Measurements from ENCODE around the gene LAMC3. TPM values are rescaled to one million over a fixed set of nuclear protein-coding genes. Genes with fewer than 3 reads are reported as not detected.

LAMC3 gene
- polyA plus RNA-seq, 1 donor from 2014 or later = 0.04 TPM

GRCh38 chr9:131036529-131037334 is 27.8 kb downstream of the LAMC3 start:
- no peak for TF ChIP-seq EP300 (conservative IDR thresholded peaks at IDR 0.05; ENCODE audit: poor library complexity, severe bottlenecking)
- no peak for TF ChIP-seq RAD21 (conservative IDR thresholded peaks at IDR 0.05)
- TF ChIP-seq REST (IDR thresholded peaks at IDR 0.05; ENCODE audit: borderline replicate concordance) = no peak
- no peak for TF ChIP-seq POLR2AphosphoS5 (IDR thresholded peaks at IDR 0.05)
- no peak for TF ChIP-seq EZH2 (IDR thresholded peaks at IDR 0.05; ENCODE audit: borderline replicate concordance, insufficient read depth, low read length, poor library complexity, severe bottlenecking)
- TF ChIP-seq SMC3 (conservative IDR thresholded peaks at IDR 0.05; ENCODE audit: poor library complexity) = no peak
- no peak for TF ChIP-seq CTCF (IDR thresholded peaks at IDR 0.05; ENCODE audit: poor library complexity, severe bottlenecking)
- no peak for TF ChIP-seq MXI1 (conservative IDR thresholded peaks at IDR 0.05; ENCODE audit: poor library complexity, severe bottlenecking)
- TF ChIP-seq TAF1 (IDR thresholded peaks at IDR 0.05; ENCODE audit: low read depth) = no peak
- H3K79me2 ChIP-seq (replicated peaks; ENCODE audit: insufficient read depth, low read length) = no peaks in the 10 kb centered on the region
- no peak overlapping the region for H3K4me3 ChIP-seq (ENCODE audit: low read length)
- no peaks in the 10 kb centered on the region for H3K27me3 ChIP-seq (ENCODE audit: insufficient read depth, low read depth, low read length)
- H2AFZ ChIP-seq (ENCODE audit: low read depth, low read length) = no peak overlapping the region
- no peak overlapping the region for H3K27ac ChIP-seq (ENCODE audit: low read length)
- no peaks in the 10 kb centered on the region for H3K36me3 ChIP-seq (ENCODE audit: insufficient read depth, low read length)
- no peaks in the 10 kb centered on the region for H3K9me2 ChIP-seq (ENCODE audit: insufficient read depth, low read length)
- no peak overlapping the region for H3K9ac ChIP-seq (ENCODE audit: low read length)
- no peak overlapping the region for H3K4me2 ChIP-seq (ENCODE audit: low read length)
- no peaks in the 10 kb centered on the region for H3K9me3 ChIP-seq (ENCODE audit: low read length)
- no peaks in the 10 kb centered on the region for H3F3A ChIP-seq (ENCODE audit: insufficient read depth, low read length, poor library complexity, severe bottlenecking)
- H4K20me1 ChIP-seq (ENCODE audit: insufficient read depth) = no peaks in the 10 kb centered on the region

- H3K4me3 ChIP-seq (ENCODE audit: low read length) = no peak overlapping the region
- H3K27me3 ChIP-seq (ENCODE audit: insufficient read depth, low read depth, low read length) = no peaks in the 10 kb centered on the region
- H3K9me2 ChIP-seq (ENCODE audit: insufficient read depth, low read length) = no peaks in the 10 kb centered on the region
- no peak overlapping the region for H2AFZ ChIP-seq (ENCODE audit: low read depth, low read length)
- H3K9ac ChIP-seq (ENCODE audit: low read length) = no peak overlapping the region
- peak; percentile 10 for TF ChIP-seq CTCF (IDR thresholded peaks at IDR 0.05; ENCODE audit: poor library complexity, severe bottlenecking)
- TF ChIP-seq REST (IDR thresholded peaks at IDR 0.05; ENCODE audit: borderline replicate concordance) = no peak
- H3K27ac ChIP-seq (ENCODE audit: low read length) = no peak overlapping the region
- H3K9me3 ChIP-seq (ENCODE audit: low read length) = no peaks in the 10 kb centered on the region
- no peak overlapping the region for H3K4me2 ChIP-seq (ENCODE audit: low read length)
- H3K79me2 ChIP-seq (replicated peaks; ENCODE audit: insufficient read depth, low read length) = no peaks in the 10 kb centered on the region
- no peaks in the 10 kb centered on the region for H4K20me1 ChIP-seq (ENCODE audit: insufficient read depth)
- no peaks in the 10 kb centered on the region for H3F3A ChIP-seq (ENCODE audit: insufficient read depth, low read length, poor library complexity, severe bottlenecking)
- H3K36me3 ChIP-seq (ENCODE audit: insufficient read depth, low read length) = no peaks in the 10 kb centered on the region
Observed at GRCh38 chr9:131037335-131038255, 28.6 kb downstream of the LAMC3 start.

All from neural cell (in vitro differentiated cells).